GM21528 (cell line): ENCODE measurements around the gene ACKR2.
"Not testable (repeated sequence)": the region's sequence is repeated elsewhere in the genome, so short reads cannot be mapped to it uniquely, and the experiment has no call there.

Source experiments
- ATAC-seq: cut with Tn5 transposase; IDR thresholded peaks from one replicate; pipeline ENCODE4 v1.9.1; 2021; ENCODE audit warnings: mild to moderate bottlenecking, moderate library complexity; ENCODE audit not compliant: unreplicated experiment, low FRiP score

The ACKR2 gene

DNA sequence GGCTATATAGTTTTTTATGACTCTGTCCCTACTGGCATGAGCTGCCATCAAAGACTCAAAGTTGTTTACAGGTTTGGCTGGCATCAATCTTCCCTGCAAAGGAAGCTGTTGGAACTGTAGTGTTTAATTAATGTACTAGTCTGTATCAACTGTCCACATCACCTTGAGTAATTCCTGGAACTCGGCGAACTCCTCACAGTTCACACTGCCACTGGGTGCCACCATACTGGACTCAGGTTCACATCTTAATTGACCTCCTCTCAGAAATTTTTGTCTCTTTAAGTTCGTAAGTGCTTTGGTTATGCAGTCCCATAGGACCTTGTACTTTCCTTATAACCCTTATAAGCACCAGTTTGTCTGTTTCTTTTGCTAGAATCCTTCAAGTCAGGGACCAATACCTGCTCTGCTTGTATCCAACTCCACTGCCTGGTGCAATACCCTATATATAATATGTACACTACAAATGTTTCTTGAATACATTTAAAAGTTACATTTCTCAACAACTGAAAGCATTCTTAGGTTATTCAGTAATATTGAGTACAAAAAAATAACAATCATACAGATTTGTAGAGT, 8.1 kb upstream of the ACKR2 start:
- ATAC-seq = no peak

DNA sequence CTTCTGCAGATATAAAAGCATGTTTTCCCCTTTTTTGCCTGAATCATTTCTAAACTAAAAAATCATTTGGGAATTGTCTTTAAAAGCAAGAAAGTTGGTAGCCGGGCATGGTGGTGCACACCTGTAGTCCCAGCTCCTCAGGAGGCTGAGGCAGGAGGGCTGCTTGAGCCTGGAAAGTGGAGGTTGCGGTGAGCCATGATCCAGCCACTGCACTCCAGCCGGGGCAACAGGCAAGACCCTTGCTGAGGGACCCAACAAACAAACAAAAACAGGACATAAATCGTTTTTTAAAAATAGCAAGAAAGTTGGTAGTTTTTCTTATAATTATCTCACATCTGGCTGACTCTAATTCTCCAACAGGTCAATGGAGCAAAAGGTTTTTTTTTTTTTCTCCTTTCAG, 7.5 kb upstream of the ACKR2 start:
- no peak for ATAC-seq

DNA sequence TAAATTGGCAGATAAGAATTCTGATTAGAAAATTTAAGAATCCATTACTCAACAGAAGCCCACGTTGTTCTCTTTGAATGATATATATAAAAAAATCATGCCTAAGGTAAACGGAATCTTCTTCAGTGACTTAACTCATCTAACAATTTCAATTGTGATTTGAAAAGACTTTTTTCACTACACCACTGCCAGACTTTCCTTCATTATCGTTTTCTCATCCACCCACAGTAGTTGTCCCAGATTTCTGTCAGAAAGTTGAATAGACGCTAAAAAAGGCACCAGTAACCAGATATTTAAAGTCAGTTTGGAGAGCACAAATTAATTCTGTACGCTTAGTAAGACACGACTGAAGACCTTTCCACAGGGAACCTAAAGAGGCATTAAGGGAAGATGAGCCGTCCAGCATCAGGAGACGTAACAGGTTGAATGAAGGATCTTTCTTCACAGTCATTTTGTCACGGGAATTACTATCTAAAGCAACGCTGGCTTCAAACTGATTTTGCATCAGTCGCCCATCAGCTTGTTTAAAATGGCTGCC, 6.3 kb upstream of the ACKR2 start:
- ATAC-seq = no peak

DNA sequence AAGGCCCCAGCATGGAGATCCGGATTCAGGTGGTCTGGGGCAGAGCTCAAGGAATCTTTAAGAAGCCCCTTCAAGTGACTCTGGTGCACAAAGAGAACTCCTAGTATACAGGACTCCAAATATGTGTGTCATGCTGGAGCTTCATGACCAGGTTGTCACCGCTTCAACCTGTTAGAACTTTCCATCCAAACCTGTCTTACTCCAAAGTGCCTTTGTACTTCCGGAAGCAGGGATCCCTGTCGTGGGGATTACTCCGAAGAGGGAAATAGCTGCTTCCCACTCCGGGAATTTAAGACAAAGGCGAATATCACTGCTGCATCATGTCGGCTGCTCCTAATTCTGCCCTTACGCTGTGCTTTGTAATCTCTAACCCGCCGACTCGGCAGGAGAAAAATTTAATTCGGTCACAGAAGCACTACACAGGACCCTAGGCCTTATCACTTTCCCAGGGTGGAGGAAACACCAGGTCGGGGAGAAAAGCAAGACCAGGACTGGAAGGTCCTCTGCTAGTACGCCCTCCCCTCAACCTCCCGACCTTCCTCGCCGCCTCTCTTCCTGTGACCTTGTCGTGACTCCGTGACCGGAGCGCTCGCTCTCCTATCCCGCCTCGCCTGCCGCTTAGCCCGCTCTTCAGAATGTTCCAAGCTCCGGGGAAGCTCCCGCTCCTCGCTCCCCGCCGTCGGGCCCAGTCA, 5.7 kb upstream of the ACKR2 start:
- peak; percentile 24 for ATAC-seq

DNA sequence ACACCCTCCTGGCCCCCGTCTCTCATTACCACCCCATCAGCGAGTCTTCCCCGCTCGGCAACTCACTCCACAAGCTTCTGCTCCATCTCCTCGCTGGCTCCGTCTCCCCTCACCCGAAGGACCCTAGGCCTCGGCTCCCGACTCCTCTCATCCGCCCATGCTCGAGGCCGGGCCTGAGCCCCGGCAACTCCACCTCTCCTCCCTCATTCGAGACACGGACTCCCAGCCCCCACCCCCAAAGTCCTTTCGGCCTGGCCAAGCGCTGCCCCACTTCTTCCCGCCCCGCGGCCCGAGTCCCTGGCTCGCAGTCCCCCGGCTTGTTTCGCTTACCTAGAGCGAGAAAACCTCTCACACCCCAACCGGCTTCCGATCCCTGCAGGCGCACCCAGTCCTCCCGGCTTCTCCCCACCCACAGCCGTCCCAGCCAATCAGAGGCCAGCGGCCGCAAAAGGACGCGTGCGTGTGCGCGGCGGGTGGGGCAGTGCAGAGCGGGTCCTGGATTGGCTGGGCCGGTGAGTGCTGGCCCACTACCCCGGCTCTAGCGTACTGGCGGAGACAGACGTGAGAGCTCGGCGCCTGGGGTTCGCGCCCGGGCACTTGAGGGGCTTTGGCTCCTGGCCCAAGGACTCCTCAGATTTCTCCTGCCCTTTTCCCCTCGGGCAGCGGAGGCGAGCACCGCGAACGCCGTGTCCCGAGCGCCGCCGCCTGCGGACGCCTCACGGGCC, 5.0 kb upstream of the ACKR2 start, which contains the start of gene HIGD1A:
Gene HIGD1A (minus strand): TSS at position 385 of the 725 bp plus-strand sequence. CDS start 10,237 bp downstream, outside the sequence.
- peak; percentile 99 for ATAC-seq

DNA sequence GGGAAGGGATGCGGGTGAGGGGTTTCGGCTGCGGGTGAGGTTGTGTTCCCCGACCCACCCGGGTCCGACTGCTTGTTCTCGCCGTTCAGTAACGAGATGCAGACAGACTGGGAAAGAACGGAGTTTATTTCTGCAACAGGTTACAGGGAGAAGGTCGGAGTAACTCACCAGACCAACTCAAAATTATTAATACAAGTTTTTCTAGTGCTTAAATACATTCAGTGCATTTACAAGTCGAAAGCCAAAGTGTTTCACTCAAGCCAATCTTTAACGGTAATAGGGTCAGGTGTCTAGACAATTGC, 4.5 kb upstream of the ACKR2 start:
- no peak for ATAC-seq

DNA sequence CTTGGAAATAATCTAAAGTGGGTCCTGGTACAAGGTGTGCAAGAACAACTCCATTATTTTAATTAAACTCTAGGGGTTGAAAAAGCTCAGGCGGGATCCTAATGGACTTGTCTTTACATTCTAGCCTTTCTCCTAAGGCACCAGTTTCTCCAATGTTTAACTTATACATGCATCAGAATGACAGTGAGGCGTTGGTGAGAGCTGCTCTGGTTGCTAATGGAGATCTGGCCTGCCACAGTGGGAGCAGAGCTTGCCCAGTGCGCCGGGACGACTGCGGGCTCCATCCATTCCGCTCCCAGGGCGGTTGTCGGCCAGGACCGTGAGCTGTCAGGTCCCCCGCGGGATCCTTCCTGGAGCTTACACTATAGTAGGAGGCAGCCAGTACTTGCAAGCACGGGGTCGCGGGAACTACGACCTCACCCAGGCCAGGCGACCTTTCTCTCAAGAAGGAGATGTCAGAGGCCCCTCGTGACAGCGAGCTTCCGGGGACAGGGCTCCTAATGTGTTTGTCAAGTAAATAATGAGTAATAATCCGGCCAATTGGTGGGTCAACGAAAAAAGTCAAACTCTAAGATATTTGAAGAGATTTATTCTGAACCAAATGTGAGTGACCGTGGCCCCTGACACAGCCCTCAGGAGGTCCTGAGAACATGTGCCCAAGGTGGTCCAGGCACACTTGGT, 4.0 kb upstream of the ACKR2 start:
- no peak for ATAC-seq

DNA sequence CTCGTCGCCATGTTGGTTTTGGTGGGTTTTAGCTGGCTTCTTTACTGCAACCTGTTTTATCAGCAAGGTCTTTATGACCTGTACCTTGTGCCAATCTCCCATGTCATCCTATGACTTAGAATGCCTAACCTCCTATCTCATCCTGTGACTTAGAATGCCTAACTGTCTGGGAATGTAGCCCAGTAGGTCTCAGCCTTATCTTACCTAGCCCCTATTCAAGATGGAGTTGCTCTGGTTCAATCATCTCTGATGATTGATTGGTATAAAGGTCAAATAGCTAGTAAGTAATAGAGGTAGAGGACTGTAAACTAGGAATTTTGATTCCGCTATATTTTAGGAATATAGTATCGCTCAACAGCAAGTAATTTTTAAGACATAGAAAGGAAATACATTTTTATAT, 1.3 kb upstream of the ACKR2 start:
- ATAC-seq = no peak

DNA sequence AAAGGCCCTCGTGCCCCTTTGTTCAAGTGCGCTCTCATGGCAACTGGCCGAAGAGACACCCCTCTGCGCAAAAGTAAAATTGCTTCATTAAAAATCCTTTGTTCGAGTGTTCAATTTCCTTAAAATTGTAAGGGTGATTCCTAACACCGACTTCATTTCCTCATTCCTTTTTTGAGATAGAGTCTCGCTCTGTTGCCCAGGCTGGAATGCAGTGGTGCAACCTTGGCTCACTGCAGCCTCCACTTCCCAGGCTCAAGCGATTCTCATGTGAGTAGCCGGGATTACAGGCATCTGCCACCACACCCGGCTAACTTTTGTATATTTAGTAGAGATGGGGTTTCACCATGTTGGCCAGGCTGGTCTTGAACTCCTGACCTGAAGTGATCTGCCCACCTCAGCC, 1.5 kb downstream of the ACKR2 start:
- not testable (repeated sequence) for ATAC-seq

DNA sequence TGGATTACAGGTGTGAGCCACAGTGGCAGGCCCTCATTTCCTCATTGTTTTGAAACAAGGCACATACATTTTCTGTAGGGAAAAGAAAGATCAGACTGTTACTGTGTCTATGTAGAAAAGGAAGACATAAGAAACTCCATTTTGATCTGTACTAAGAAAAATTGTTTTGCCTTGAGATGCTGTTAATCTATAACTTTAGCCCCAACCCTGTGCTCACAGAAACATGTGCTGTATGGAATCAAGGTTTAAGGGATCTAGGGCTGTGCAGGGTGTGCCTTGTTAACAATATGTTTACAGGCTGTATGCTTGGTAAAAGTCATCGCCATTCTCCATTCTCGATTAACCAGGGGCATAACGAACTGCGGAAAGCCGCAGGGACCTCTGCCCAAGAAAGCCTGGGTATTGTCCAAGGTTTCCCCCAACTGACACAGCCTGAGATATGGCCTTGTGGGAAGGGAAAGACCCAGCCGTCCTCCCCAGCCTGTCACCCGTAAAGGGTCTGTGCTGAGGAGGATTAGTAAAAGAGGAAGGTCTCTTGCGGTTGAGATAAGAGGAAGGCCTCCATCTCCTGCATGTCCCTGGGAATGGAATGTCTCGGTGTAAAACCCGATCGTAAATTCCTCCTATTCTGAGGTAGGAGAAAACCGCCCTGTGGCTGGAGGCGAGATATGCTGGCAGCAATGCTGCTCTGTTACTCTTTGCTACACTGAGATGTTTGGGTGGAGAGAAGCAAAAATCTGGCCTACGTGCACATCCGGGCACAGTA, 2.1 kb downstream of the ACKR2 start:
- not testable (repeated sequence) for ATAC-seq

DNA sequence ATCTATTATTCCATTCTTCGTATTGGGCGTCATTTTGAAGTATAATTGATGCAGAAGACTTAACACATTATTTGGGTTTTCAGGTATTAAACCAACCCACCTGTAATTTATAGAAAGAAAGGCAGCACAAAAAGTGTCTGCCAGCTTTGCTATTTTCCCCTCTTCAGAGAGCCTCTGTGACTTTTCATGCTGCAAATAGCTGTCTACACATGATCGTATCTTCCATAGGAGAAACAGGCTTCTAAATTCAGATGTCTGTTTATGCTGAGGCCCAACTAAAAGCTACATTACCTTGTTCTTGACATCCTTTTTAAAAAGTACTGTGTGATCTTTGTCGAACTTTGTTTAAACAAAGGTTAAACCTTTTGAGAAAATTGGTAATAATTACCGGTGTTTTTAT, 5.0 kb downstream of the ACKR2 start:
- no peak for ATAC-seq

DNA sequence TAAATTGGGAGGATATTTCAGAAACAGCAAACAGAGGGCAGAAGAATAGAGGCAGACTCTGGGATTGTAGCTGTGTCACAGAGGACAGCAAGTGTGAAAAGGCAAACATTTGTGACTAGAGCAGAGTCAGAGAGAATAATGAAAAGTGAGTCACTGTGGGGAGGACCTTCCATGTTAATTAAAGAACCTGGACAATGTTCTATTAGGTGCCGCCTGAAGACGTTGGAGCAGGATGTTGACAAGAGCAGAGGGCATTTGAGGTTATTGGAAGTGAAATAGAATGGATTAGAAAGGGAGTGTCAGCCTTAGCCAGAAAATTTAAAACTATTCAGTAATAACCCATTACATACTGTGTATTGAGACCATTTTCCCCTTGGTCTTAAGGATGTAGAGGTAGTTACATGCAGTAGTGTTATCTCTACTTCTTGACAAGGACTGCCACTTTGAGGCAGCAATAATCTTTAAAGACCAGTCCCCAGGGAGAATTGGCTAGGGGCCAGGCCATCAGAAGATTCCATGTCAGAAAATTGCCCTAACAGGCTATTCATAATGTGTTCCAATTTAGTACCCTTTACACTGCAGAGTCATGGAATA, 5.8 kb downstream of the ACKR2 start:
- ATAC-seq = no peak

DNA sequence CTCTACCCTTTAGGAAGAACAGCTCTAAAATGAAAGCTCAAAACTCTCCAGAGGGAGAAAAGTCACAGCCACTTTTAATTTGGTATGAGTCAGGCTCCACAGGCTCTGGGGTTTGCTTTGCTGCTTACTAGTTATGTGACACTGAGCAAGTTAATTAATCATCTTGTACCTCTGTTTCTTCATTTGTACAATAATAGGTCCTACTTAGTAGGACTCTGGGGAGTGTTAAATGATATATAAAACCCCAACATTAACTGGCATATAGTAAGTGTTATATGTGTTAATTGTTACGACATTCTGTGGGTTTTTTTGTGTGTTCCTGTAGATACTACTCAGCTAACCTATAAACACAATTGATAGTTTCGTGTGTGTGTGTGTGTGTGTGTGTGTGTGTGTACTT, 6.6 kb downstream of the ACKR2 start:
- no peak for ATAC-seq

DNA sequence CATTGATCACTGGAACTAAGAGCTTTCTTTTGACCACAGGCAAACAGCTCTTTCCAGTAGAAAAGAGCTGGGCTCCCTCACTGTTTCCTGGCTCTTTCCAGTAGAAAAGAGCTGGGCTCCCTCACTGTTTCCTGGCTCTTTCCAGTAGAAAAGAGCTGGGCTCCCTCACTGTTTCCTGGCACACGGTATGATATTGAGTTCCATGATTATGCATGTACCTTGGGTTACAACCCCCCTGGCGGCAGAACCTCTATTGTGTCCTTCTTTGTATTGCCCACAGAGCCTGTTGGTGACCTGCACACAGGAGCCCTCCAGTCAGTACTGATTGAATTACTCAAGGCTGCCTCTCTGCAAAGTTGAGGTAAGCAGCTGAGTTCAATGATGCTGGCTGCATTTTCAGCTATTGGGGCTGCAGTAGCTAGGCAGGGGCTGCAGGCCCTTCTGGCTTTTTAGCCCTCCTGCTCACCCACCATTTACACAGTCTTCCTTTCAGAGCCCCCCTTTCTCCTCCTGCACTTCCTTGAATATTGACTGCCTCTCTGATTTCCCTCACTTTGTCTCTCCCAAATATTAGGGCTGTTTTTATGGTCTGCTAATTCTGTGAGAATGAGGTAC, 10.2 kb downstream of the ACKR2 start:
- ATAC-seq = no peak

DNA sequence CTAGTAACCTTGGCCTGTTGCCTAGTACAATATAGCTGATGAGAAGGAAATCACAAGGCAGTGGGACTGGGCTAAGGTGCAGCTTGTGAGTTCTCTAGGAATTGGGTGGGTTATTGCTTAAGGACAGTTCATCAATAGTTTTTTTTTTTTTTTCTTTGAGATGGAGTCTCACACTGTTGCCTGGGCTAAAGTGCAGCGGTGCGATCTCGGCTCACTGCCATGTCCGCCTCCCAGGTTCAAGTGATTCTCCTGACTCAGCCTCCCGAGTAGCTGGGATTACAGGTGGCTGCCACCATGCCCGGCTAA, 11.5 kb downstream of the ACKR2 start:
- no peak for ATAC-seq

DNA sequence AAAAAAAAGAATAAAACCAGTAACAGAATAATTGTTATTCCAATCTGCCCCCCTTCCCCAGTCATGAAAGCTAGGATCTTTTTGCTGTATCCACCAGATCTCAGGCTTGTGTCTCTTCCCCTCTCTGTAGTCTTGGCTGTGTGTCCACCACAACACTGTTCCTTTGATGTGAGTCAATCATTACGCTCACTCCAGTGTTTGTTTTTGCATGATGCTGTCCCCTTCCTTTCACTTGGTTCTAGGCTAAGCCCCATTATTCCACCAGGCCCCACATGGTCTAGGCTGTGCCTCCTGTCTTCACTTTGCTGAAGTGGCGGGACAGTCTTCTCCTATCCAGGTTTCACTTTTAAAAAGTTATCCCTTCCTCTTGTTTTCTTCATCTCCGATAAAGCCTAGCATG, 13.6 kb downstream of the ACKR2 start:
- ATAC-seq = no peak

DNA sequence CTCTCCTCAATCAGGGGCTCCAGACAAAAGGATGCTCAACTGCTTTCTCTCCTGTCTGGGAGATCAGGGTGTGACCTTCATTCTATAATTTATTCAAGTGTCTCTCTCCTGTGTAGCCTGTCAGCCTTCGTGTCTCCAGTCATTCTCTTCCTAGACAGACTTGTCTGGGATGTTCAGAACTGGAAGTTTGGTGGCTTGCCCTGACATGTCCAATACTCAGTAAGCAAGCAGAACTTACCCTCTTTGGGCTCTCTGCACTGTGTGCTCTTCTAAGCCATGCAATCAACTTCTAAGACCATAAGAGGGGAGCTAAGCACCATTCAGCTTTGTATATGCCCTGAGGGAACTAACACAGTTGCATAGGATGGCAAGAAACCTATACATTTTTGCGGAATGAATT, 14.1 kb downstream of the ACKR2 start:
- no peak for ATAC-seq

DNA sequence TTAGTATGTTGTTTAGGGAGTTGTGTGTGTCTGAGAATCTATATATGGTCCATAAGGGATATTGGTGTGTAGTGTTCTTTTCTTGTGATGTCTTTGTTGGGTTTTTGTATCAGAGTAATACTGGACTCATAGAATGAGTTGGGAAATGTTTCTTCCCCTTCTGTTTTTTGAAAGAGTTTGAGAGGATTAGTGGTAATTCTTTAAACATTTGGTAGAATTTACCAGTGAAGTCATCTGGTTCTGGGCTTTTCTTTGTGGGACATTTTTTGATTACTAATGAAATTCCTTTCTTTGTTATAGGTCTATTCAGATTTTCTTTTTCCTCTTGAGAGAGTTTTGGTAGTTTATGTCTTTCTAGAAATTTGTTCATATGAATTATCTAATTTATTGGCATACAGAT, 16.9 kb downstream of the ACKR2 start:
- ATAC-seq = no peak

DNA sequence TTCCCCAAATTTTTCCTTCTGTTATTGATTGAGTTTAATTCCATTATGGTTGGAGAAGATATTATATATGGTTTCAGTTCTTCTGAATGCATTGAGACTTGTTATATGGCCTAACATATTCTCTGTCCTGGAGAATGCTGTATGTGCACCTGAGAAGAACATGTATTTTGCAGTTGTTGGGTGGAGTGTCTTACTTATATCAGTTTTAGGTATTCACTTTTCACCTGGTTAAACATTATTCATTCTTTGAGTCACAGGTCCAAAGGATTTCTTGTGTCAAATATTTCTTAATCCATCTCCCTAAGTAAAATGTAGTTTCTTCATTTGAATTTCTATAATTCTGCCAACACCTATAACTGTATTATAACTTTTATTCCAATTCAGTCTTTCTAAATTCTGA, 17.8 kb downstream of the ACKR2 start:
- ATAC-seq = no peak

DNA sequence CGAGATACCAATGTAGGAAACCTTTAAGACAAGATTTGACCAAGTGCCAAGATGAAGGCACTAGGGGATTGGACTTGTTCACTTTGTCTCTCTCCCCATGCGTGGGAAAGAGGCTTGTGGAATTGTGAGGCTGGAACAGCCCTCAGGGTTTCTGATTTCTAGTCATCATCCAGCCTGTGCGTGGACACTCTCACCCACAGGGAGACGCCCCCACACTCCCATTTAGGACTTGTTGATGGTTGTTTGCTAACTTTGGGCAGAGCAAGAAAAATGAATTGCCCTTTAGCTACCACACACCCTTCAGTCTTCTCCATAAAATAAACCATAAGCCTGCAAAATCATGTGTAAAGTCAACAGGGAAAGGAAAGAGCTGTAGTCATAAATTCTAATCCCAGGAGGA, 18.4 kb downstream of the ACKR2 start:
- ATAC-seq = no peak
